H1 (cell line): ENCODE results near the gene AHDC1. TPM values are rescaled to one million over a fixed set of nuclear protein-coding genes. Genes with fewer than 3 reads are reported as not detected.

Experiments
- ASH2L ChIP-seq: fragments of 200-600, 300-600 bp; sonication (generic); IDR thresholded peaks from one replicate; pipeline ENCODE4 v1.7.1; 2017; ENCODE audit warnings: low read length
- EZH2 ChIP-seq: fragments of 200-600 bp; sonication (generic); IDR thresholded peaks from 2 replicates; pipeline ENCODE4 v1.7.1; 2012; ENCODE audit warnings: low read depth, mild to moderate bottlenecking, moderate library complexity, low read length, inconsistent platforms; ENCODE audit not compliant: severe bottlenecking
- JUN ChIP-seq: IDR thresholded peaks from 2 replicates; pipeline ENCODE4 v1.6.1; 2011; ENCODE audit warnings: low read depth, mild to moderate bottlenecking, improper control_type of control experiment, low read length
- KDM4A ChIP-seq: IDR thresholded peaks from one replicate; pipeline ENCODE4 v1.7.1; 2012; ENCODE audit warnings: low read depth, mild to moderate bottlenecking, moderate library complexity, low read length, inconsistent platforms; ENCODE audit not compliant: severe bottlenecking
- MAFK ChIP-seq: IDR thresholded peaks from 2 replicates; pipeline ENCODE4 v1.6.1; 2012; ENCODE audit warnings: low read depth, mild to moderate bottlenecking, improper control_type of control experiment, low read length
- NANOG ChIP-seq: IDR thresholded peaks from 2 replicates; pipeline ENCODE4 v1.6.1; 2011; ENCODE audit warnings: low read length, low read depth, mild to moderate bottlenecking, inconsistent platforms; ENCODE audit not compliant: insufficient read depth, poor library complexity, severe bottlenecking
- NRF1 ChIP-seq: IDR thresholded peaks from 2 replicates; pipeline ENCODE4 v1.6.1; 2011; ENCODE audit warnings: mild to moderate bottlenecking, low read depth, low read length, improper control_type of control experiment
- PHF8 ChIP-seq: fragments of 200-600 bp; sonication (generic); conservative IDR thresholded peaks from 2 replicates; pipeline ENCODE4 v1.7.1; 2012; ENCODE audit warnings: low read depth, mild to moderate bottlenecking, inconsistent platforms, low read length, moderate library complexity
- POLR2A ChIP-seq, 2 experiments: IDR thresholded peaks; 1 replicate in 1 of 2; 2 replicates in 1 of 2; pipeline ENCODE4 v1.6.1; 2011; ENCODE audit warnings: low read depth in 2 of 2, low read length in 2 of 2, mild to moderate bottlenecking in 2 of 2; ENCODE audit errors: control extremely low read depth in 1 of 2
- POU5F1 ChIP-seq: IDR thresholded peaks from 2 replicates; pipeline ENCODE4 v1.6.1; 2011; ENCODE audit warnings: low read depth, mild to moderate bottlenecking, low read length, moderate library complexity
- RBBP5 ChIP-seq: IDR thresholded peaks from 2 replicates; pipeline ENCODE4 v1.7.1; 2012; ENCODE audit warnings: low read depth, mild to moderate bottlenecking, inconsistent platforms, low read length, moderate library complexity, borderline replicate concordance
- SP1 ChIP-seq: IDR thresholded peaks from 2 replicates; pipeline ENCODE4 v1.6.1; 2011; ENCODE audit warnings: low read depth, low read length
- SUZ12 ChIP-seq: fragments of 200-600 bp; sonication (generic); IDR thresholded peaks from 2 replicates; pipeline ENCODE4 v1.6.1; 2012; ENCODE audit warnings: mild to moderate bottlenecking, inconsistent platforms, low read length, moderate library complexity, mixed read lengths
- polyA plus RNA-seq, 7 experiments: library from polyadenylated mRNA; depleted of rRNA in 3 of 7; stranded (reverse) in 5 of 7; unstranded in 2 of 7; fragments of >200 nt in 5 of 7; fragments of 200-250 nt in 2 of 7; gene quantifications; 1 replicate in 5 of 7; 2 replicates in 1 of 7; 4 replicates in 1 of 7; pipeline versions ENCODE4 v1.2.1 to v1.2.3, GENCODE V29; 2011 to 2013; ENCODE audit warnings: missing spikeins in 2 of 7, mixed read lengths in 2 of 7
- total RNA-seq: library from RNA; stranded (reverse); fragmentation: NEBNext Ultra II Directional; extraction: Animal tissue kit (Norgen Biotek cat#: 25700); gene quantifications from 2 replicates; pipeline ENCODE4 v1.2.1, GENCODE V29; 2021
- TF ChIP-seq, protein P1 (sequence below): IDR thresholded peaks from 2 replicates; pipeline ENCODE4 v1.6.1; 2012; ENCODE audit warnings: inconsistent platforms
- TF ChIP-seq, protein P2 (sequence below): IDR thresholded peaks from 2 replicates; pipeline ENCODE4 v1.6.1; 2012; ENCODE audit warnings: low read length, inconsistent platforms

The AHDC1 gene
- total and polyA plus RNA-seq, 2 of the 8 experiments (the other 6 are each of a cell fraction or from before 2014, with no cell fraction given), result 4.4 to 35.1 TPM

DNA sequence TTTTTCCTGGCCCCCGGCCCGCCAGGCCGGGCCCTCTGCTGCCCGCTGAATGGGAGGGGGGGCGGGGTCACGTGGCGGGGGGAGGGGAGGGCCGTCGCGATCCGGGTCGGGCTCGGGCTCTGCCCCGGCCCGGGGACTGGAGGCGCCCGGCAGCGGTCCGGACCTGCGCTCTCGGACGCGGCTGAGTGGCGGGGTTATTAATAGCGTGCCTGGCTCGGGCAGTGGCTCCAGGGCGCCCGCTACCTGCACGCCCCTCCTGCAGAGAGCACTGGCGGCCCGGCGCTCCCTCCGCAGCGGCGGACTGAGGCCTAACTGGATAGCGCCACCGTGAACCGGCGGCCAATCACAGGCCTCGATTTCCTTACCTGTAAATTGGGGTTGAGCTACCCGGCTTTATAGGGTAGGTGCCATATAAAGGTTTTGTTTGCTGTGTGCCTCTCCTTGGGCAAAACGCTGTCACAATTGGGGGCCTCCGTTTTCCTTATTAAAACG is 28.1 kb downstream of the AHDC1 start (continued):
- TF ChIP-seq, protein P1, sequence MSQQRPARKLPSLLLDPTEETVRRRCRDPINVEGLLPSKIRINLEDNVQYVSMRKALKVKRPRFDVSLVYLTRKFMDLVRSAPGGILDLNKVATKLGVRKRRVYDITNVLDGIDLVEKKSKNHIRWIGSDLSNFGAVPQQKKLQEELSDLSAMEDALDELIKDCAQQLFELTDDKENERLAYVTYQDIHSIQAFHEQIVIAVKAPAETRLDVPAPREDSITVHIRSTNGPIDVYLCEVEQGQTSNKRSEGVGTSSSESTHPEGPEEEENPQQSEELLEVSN, result no peak
- no peak for TF ChIP-seq SP1
- no peak for TF ChIP-seq EZH2
- no peak for TF ChIP-seq NRF1
- TF ChIP-seq RBBP5, result no peak
- peak in 1 of 2 experiments; percentile 22; a peak in 1 of 3 replicates for TF ChIP-seq POLR2A (IDR thresholded peaks at IDR 0.05; ENCODE audit: control extremely low read depth in 1 of 2, low read depth in 2 of 2, low read length in 2 of 2)
- TF ChIP-seq JUN, result no peak
- TF ChIP-seq SUZ12, result no peak
- TF ChIP-seq KDM4A, result no peak
- TF ChIP-seq POU5F1, result no peak
- TF ChIP-seq NANOG, result no peak
- TF ChIP-seq ASH2L, result no peak
- no peak; the same call in 1 of the 2 replicates for TF ChIP-seq PHF8
- TF ChIP-seq, protein P2, sequence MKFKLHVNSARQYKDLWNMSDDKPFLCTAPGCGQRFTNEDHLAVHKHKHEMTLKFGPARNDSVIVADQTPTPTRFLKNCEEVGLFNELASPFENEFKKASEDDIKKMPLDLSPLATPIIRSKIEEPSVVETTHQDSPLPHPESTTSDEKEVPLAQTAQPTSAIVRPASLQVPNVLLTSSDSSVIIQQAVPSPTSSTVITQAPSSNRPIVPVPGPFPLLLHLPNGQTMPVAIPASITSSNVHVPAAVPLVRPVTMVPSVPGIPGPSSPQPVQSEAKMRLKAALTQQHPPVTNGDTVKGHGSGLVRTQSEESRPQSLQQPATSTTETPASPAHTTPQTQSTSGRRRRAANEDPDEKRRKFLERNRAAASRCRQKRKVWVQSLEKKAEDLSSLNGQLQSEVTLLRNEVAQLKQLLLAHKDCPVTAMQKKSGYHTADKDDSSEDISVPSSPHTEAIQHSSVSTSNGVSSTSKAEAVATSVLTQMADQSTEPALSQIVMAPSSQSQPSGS, result no peak
- TF ChIP-seq MAFK, result no peak
